RPMI8226 (cell line): ENCODE measurements around the gene ZNF189.
"Not testable (repeated sequence)": the region's sequence is repeated elsewhere in the genome, so short reads cannot be mapped to it uniquely, and the experiment has no call there.

ENCODE experiments used
- DNase-seq: peaks from one replicate; pipeline ENCODE4 v3.0.0-alpha.2; 2015

ZNF189 gene

GRCh38 chr9:101381118-101381517, 17.5 kb upstream of the ZNF189 start:
- no peak for DNase-seq

GRCh38 chr9:101381833-101382342, 16.8 kb upstream of the ZNF189 start:
- DNase-seq, result no peak

- no peak for DNase-seq
Measured at GRCh38 chr9:101383361-101383760, 15.3 kb upstream of the ZNF189 start.

- DNase-seq, result not testable (repeated sequence)
Measured at GRCh38 chr9:101384873-101385536, 13.6 kb upstream of the ZNF189 start, which contains the start of gene BAAT. TSS of gene BAAT (minus strand) at chr9:101385006. CDS start at chr9:101371404, 13,602 bp downstream.

GRCh38 chr9:101387871-101388506, 10.7 kb upstream of the ZNF189 start:
- peak; percentile 33 for DNase-seq

- DNase-seq, result no peak
Measured at GRCh38 chr9:101388507-101388993, 10.1 kb upstream of the ZNF189 start.

GRCh38 chr9:101393135-101393534, 5.5 kb upstream of the ZNF189 start:
- no peak for DNase-seq

GRCh38 chr9:101394687-101395086, 4.0 kb upstream of the ZNF189 start:
- no peak for DNase-seq

- no peak for DNase-seq
Measured at GRCh38 chr9:101397746-101398067, 944 bp upstream of the ZNF189 start.

GRCh38 chr9:101398930-101399642, 435 bp downstream of the ZNF189 start:
- peak; percentile 55 for DNase-seq

GRCh38 chr9:101399643-101399970, 956 bp downstream of the ZNF189 start:
- no peak for DNase-seq

- DNase-seq, result peak; percentile 9
Measured at GRCh38 chr9:101400120-101400519, 1.5 kb downstream of the ZNF189 start.

- DNase-seq, result no peak
Measured at GRCh38 chr9:101403516-101404285, 5.0 kb downstream of the ZNF189 start.

- DNase-seq, result no peak
Measured at GRCh38 chr9:101408374-101409078, 9.9 kb downstream of the ZNF189 start.

GRCh38 chr9:101409079-101409477, 10.4 kb downstream of the ZNF189 start:
- DNase-seq, result no peak

GRCh38 chr9:101414839-101415238, 16.2 kb downstream of the ZNF189 start:
- no peak for DNase-seq

- DNase-seq, result no peak
Measured at GRCh38 chr9:101415578-101415977, 16.9 kb downstream of the ZNF189 start.

GRCh38 chr9:101417389-101417788, 18.7 kb downstream of the ZNF189 start:
- DNase-seq, result no peak

GRCh38 chr9:101417977-101418376, 19.3 kb downstream of the ZNF189 start:
- DNase-seq, result no peak

GRCh38 chr9:101418518-101419430, 20.1 kb downstream of the ZNF189 start:
- no peak for DNase-seq

GRCh38 chr9:101419863-101420262, 21.2 kb downstream of the ZNF189 start:
- DNase-seq, result no peak
